ENCODE measurements around the gene PKHD1. TPM values are rescaled to one million over a fixed set of nuclear protein-coding genes. Genes with fewer than 3 reads are reported as not detected.

PKHD1 gene
- total and polyA plus RNA-seq, 2 of the 8 experiments (the other 6 are each of a cell fraction or from before 2014, with no cell fraction given) = 0.06 to 0.09 TPM

DNA sequence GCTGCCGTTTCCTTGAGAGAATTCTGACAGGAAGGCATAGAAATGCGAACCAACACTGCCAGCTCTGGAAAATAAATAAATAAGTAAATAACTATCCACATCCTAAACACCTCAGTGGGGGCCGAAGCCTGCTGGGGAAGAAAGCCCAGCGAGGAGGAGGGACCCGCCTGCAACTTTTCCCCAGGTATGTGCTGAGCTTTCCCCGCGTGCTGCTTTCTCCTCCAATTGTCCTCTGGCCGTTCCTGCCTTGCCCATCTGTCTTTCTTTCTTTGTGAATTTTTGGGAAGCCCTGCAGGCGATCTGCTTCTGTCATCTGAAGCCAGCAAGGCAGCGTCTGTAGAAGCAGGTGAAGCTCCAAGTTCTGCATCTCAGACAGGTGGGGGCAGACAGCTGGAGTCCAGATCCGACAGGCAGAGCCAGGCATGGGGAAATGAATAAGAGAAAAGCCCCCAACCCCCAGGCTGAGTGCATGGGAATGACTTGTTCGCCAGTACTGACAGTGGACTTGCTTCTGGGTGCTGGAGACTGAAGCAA, 49.6 kb upstream of the PKHD1 start:
- Histone ChIP-seq H3K56ac (replicated peaks; ENCODE audit: insufficient read length, low read depth, low read length) (no peak overlapping the region), H3K79me1 (ENCODE audit: low read depth, low read length) (no peaks in the 10 kb centered on the region), H2AK5ac (ENCODE audit: low read depth, low read length) (no peak overlapping the region), H2AFZ (ENCODE audit: low read length) (peak overlapping the region; percentile 24; the same call in 1 of the 2 replicates), H3K27me3 (replicated peaks in 1 of 4; ENCODE audit: control insufficient read depth in 3 of 4, extremely low read depth in 1 of 4, insufficient read depth in 3 of 4, low read length in 3 of 4) (no peaks in the 10 kb centered on the region), H3K23me2 (ENCODE audit: low read depth, low read length) (no peaks in the 10 kb centered on the region), H3K4ac (replicated peaks; ENCODE audit: insufficient read length, low read depth, low read length) (no peak overlapping the region), H4K20me1 (replicated peaks in 1 of 2; ENCODE audit: control insufficient read depth in 1 of 2, insufficient read depth in 2 of 2, low read length in 2 of 2) (no peaks in the 10 kb centered on the region), H2BK120ac (replicated peaks; ENCODE audit: low read depth, low read length) (no peak overlapping the region), H4K8ac (ENCODE audit: extremely low read depth, insufficient read depth, low read length) (no peak overlapping the region), H3K9ac (replicated peaks in 1 of 4; ENCODE audit: extremely low read depth in 1 of 4, low read depth in 3 of 4, low read length in 3 of 4) (no peak overlapping the region), H3K4me1 (replicated peaks in 1 of 4; ENCODE audit: control insufficient read depth in 3 of 4, insufficient read depth in 4 of 4, low read length in 3 of 4) (peaks cover 3 to 10% (median 7%) of the 10 kb centered on the region in 4 experiments; a peak in 5 of 7 replicates), H3K36me3 (ENCODE audit: control insufficient read depth in 2 of 4, insufficient read depth in 4 of 4, low read length in 3 of 4) (no peaks in the 10 kb centered on the region), H2BK15ac (ENCODE audit: low read length) (no peak overlapping the region), H4K5ac (ENCODE audit: insufficient read length, low read depth, low read length) (no peak overlapping the region), H3K14ac (ENCODE audit: insufficient read length) (no peak overlapping the region), H3K9me3 (ENCODE audit: insufficient read depth in 2 of 2, low read depth in 1 of 2, low read length in 1 of 2) (no peaks in the 10 kb centered on the region), H3K27ac (ENCODE audit: low read depth, low read length) (no peak overlapping the region), H2BK20ac (ENCODE audit: low read length) (no peak overlapping the region), H3K4me2 (ENCODE audit: insufficient read depth in 1 of 2, low read depth in 2 of 2, low read length in 2 of 2) (peak overlapping the region; percentile 7 to 27; a peak in 3 of 4 replicates), H2BK12ac (ENCODE audit: low read depth, low read length) (no peak overlapping the region), H2BK5ac (ENCODE audit: low read depth, low read length) (no peak overlapping the region), H3K18ac (ENCODE audit: extremely low read depth, low read length) (no peak overlapping the region), H3K23ac (ENCODE audit: insufficient read length) (no peak overlapping the region), H3K4me3 (ENCODE audit: extremely low read depth in 1 of 4, insufficient read depth in 2 of 4, low read depth in 3 of 4, low read length in 4 of 4) (no peak overlapping the region), H4K91ac (replicated peaks; ENCODE audit: insufficient read length, low read length) (no peak overlapping the region), H3K79me2 (ENCODE audit: control insufficient read depth in 1 of 2, insufficient read depth in 2 of 2, low read length in 2 of 2) (no peaks in the 10 kb centered on the region)
- CTCF ChIA-PET (ENCODE audit: partially characterized antibody) = interaction anchor here (1.0 to 1.3 kb wide), 4 partner anchors 9 to 127 kb away, joined by 3 to 5 read pairs (median 4); no protein-coding TSS in a partner anchor
- FAIRE-seq = no peak
- TF ChIP-seq RNF2 (IDR thresholded peaks at IDR 0.05; ENCODE audit: borderline replicate concordance, low read depth, low read length, missing control alignments, poor library complexity, severe bottlenecking) (no peak), BACH1 (IDR thresholded peaks at IDR 0.05; ENCODE audit: low read length) (no peak), EGR1 (IDR thresholded peaks at IDR 0.05; ENCODE audit: borderline replicate concordance, low read depth, low read length) (no peak), JUN (IDR thresholded peaks at IDR 0.05; ENCODE audit: low read depth, low read length) (no peak), SUZ12 (IDR thresholded peaks at IDR 0.05; ENCODE audit: low read length) (no peak), SIRT6 (IDR thresholded peaks at IDR 0.05; ENCODE audit: low read length) (no peak), CREB1 (IDR thresholded peaks at IDR 0.05) (no peak), NRF1 (IDR thresholded peaks at IDR 0.05; ENCODE audit: low read depth, low read length) (no peak)
- TF ChIP-seq, protein P1, sequence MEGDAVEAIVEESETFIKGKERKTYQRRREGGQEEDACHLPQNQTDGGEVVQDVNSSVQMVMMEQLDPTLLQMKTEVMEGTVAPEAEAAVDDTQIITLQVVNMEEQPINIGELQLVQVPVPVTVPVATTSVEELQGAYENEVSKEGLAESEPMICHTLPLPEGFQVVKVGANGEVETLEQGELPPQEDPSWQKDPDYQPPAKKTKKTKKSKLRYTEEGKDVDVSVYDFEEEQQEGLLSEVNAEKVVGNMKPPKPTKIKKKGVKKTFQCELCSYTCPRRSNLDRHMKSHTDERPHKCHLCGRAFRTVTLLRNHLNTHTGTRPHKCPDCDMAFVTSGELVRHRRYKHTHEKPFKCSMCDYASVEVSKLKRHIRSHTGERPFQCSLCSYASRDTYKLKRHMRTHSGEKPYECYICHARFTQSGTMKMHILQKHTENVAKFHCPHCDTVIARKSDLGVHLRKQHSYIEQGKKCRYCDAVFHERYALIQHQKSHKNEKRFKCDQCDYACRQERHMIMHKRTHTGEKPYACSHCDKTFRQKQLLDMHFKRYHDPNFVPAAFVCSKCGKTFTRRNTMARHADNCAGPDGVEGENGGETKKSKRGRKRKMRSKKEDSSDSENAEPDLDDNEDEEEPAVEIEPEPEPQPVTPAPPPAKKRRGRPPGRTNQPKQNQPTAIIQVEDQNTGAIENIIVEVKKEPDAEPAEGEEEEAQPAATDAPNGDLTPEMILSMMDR (IDR thresholded peaks at IDR 0.05; ENCODE audit: control extremely low read depth in 1 of 3, insufficient read depth in 1 of 3, low read depth in 1 of 3, low read length in 3 of 3) = no peak
- DNase-seq (ENCODE audit: low read depth in 1 of 2, low spot score in 2 of 2) = peak in 1 of 2 experiments; percentile 48
- WGBS, 2 experiments (ENCODE audit: extremely low coverage in 1 of 2, insufficient coverage in 1 of 2, insufficient read length in 1 of 2, insufficient replicate concordance in 2 of 2, low coverage in 1 of 2, low lambda C conversion rate in 2 of 2, missing lambda C conversion rate in 1 of 2) = 53% methylated on average over 11 of the region's 12 CpGs; no CpG with 5 or more reads in 1 of the 2 experiments
- POLR2A ChIA-PET (ENCODE audit: partially characterized antibody) = interaction anchor here (0.7 to 1.0 kb wide), 4 partner anchors 13 to 136 kb away, joined by 3 read pairs; no protein-coding TSS in a partner anchor

Measured in H1 (cell line).